Daoy (cell line): ENCODE data around the gene HIC1. TPM values are rescaled to one million over a fixed set of nuclear protein-coding genes. Genes with fewer than 3 reads are reported as not detected.

Experiments
- DNase-seq: peaks from one replicate; pipeline ENCODE4 v3.0.0-alpha.2; 2015; ENCODE audit warnings: low read depth
- total RNA-seq: library from RNA; depleted of rRNA; stranded (reverse); fragments of >200 nt; shearing (Covaris generic); gene quantifications from 2 replicates; pipeline ENCODE4 v1.2.3, GENCODE V29; 2014

Gene HIC1
- total RNA-seq, 1 experiment from 2014 or later, result 10.4 TPM

DNA sequence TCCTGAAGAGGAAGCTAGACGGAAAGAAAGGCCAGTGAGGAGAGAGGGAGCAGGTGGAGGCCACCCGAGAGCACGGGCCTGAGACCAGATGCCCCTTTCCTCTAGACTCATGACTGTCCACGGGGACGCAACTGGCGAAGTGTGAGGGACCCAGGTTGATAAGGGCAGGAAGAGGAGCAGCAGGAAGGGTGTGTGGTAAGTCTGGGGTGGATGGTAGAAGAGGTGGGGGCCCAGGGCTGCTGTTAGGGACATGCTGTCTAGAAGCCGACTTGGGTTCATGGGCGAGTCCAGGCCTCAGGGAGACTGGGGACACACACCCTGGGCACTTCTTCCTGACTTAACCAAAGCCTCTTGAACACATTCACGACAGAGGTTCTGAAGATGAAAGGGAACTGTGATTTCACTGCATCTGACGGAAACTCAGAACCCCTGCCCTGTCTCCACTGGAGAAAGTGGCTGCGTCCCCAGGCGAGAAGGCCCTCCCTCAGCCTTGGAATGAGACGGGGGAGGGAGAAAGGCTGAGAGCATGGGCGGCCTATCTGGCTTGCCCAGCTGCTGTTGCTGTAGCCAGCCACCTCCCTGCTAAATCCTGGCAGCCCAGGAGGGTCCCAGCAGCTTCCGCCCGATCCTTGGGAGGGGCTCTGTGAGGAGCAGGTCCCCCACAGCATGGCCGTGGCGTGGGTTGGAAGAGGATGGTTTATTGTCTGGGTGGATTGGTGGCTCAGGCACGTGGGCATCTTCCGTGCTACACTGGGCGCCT is 6.0 kb downstream of the HIC1 start:
- no peak for DNase-seq

DNA sequence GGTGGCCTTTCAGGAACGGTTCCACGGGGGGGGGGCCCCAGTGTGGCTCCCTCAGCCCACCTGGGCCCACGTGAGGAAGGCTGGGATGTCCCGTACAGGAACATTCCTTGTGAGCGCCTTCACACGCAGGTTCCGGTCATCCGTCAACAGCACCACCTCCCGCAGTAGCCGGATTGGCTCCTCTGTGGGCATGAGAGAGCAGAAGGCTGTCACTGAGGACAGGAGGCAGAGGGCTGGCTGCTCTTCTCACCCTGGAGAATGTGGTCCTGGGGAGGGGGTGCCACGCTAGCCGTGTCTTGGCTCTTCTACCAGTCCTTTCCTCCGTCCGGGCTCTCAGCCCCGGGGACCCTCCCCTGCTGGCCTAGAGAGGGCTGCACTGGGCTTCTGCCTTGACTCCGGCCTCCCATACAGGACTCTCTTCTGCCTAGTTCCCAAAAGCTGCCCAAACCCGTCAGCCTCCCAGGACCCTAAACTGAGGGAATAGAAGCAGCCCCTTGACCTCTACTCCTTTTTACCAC is 6.6 kb downstream of the HIC1 start:
- no peak for DNase-seq

DNA sequence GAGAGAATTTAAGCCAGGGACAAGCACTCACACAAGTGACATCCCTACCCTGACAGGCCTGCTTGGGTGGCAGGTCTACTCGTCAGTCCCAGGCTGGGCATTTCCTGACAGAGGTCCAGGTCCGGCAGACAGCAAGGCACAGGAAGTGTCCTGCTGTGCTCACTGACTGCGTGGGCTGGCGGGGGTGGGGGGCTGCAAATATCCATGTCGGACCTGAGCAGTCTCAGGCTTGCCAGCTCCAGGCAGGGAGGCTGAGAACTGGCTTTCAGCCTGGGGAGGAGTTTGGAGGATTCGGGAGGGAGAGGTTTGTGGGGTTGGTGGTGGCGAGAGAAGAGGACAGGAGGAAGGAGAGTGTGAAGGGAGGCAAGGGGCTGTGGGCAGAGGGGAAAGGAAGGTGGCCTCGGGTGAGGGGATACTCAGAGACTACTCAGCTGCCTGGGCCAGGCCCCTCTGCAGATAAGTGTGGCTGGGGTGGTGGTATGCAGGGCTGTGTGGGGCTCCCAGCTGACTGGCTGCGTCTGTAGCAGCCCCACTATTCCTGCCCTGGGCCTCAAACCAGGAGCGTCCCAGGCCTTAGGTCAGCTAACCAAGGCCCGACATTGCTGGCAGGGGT is 7.8 kb downstream of the HIC1 start:
- peak; percentile 61 for DNase-seq

DNA sequence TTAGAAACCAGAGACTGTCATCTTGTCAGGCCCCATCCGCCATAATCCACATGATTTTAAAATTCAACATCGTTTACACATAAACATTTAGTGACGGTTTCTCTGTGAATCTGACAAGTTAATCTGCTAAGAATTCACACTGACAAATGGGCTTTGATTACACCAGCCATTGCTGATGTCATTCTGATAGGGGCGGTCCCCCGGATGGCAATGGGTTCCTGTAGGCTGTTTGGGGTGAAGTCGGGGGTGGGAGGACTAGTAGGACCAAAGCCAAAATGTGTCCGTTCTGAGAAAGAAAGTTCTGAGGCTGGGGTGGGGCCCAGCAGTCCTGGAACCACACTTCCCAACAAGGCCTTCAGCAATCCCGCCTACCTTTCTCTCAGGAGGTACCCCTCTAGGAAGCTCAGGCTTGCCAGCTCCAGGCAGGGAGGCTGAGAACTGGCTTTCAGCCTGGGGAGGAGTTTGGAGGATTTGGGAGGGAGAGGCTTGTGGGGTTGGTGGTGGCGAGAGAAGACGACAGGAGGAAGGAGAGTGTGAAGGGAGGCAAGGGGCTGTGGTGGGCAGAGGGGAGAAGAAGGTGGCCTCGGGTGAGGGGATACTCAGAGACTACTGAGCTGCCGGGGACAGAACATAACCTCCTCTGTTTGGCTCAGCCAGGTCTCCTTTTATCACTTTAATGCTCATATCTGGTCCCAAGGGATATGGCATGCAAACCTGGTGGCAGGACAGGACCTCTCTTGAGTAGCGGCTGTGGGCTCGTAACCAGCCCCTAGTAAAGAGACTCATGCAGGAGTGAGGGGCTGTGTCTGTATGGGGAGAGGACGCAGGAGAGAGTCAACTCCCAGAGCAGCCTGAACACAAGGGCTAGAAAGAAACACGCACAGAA is 8.6 kb downstream of the HIC1 start:
- DNase-seq, result peak; percentile 19

DNA sequence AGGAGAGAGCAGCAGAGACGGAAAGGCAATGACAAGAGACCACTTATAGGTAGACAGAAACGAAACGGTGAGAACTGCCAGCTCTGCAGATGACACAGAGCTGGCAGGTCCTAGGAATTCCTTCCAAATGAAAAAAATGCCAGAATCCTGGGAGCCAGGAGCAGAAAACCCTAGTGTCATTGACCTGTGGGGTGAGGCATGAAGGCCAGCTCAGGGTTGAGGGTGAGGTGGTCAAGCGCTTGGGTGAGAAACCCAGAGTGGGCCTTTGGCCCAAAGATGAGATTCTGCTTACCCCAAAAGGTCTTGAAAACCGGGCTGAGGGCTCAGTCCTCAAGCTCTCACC is 9.2 kb downstream of the HIC1 start:
- no peak for DNase-seq

DNA sequence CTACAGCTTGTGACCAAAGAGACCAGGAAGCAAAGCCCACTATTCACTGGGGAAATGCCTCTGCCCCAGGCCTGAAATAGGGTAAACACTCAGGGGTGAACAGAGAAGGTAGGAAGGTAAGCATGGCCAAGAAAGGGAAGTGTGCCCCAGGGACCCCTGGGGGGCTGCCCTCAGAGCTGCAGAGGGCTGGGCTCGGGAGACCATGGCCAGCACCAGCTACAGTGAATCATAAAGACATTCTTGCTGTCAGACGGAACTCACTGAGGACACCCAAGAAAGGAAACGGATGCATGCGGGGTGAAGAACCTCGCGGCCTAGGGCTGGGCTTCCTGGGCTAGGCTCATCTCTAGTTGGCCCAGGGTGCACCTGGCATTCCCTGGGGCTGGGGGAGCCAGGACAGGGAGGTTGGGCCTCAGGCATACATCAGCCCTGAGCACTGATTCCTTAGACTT is 9.6 kb downstream of the HIC1 start:
- DNase-seq, result peak; percentile 12

DNA sequence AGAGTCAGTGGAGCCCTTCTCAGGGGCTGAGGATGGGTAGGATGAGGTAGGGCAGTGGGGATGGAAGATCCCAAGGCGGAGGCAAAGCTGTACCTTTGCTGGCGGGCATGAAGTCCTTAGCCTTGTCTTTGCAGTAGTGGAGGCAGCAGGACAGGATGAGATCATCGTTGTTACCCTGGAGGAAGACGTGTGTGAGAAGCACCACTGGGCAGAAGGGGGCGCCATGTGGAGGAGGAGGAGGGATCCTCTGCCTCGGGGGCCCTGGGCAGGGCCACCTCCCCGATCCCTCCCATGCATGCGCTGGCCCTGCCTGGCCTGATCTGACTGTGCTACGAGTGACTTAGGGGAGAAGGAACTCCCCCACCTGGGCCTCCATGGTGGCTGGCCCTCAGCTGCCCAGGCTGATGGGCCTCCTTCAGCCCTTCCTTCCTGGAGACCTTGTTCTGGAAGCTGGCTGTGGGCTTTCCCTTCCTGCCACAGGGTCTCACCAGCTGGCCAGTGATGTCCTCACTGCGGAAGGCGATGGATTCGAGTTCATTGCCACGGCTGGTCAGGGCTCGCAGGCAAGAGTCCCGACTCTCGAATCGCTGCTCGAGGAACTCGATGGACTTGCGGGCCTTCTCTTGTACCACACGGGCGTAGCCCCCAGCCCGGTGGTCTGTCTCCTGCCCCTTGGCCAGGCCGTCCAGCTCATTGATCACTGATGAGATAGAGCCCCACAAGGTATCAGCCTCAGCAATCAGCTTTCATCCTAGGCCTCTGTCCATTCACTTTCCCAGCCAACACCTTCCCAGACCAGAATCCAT is 10.3 kb downstream of the HIC1 start:
- peak; percentile 83 for DNase-seq

DNA sequence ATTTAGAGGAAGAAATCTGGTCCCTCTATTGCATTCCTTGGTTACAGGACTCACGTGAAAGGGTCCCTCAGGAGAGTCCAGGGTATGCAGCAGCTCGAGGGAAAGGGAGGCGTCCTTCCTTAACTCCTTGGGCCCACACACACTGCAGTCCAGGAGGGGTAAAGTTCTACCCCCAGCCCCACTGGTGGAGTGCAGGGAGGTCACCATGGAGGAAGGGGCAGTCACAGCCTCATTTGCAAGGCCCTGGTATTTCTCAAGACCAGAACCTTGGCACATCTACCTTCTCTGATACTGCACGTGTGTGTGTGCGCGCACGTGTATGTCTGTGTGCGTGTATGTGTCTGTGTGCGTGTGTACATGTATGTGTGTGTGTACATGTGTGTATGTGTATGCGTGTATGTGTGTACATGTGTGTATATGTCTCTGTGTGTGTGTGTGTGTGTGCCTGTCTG is 11.1 kb downstream of the HIC1 start:
- DNase-seq, result no peak

DNA sequence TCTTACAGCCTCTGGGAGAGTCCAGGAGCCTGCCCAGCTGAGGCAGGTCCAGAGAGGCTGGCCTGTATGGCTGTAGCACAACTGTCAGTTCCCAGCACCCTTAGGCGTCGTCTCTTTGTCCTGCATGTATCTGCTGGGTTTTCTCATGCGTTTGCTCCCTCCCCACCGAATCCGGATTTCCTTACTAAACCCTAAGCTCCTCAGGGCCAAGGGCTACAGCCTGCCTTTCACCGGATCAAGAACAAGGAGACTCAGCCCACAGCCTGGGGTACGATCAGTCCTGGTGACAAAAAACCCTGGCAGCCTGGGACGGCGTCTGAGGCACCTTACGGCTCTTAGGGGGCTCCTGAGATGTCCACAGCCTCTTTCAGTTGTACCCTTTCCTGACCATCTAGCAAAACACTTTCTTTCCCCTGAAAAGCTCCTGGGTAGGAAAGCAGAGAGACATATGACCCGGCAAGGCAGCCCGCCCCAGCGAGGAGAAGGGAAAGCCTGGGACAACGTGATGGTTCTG is 12.2 kb downstream of the HIC1 start:
- DNase-seq, result no peak

DNA sequence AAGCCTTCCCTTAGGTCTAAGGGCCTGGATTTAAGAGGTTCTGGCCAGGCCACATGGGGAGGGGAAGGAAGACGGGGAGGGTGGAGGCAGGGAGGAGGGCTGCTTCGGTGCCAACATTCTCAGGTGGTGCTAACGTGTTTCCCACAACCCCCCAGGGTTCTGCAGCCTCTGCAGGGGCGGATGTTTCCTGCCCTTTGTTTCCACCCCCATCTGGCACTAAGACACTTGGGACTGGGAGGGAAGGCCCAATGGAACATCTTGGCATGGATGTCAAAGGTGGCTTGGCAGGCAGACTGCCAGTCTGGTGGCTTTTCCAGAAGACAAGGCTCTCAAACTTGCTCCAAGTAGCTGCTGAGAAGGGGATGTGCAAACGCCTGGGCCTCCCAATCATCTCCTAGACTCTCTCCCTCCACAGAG is 12.7 kb downstream of the HIC1 start:
- DNase-seq, result peak; percentile 92

DNA sequence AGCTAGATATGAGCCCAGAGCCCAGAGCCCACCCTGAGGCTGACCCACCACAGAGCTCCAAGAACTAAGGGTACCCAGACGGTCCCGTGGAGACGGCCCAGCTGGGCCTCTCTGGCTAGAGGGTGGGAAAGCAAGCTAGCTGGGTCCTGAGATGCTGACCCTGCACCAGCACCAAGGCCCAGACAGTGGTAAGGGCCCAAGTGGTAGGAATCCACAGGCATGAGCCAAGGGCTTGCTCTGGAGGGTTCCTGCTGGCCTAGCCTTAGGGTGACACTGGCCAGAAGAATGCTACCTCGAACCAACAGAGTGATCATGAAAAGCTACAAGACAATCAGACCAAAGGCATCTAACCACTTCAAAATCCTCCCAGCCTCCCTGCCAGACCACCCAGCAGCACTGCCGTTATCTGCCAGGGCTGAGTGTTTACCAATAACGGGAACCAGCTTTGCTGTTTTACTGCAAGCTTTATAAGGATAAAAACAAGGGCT is 13.2 kb downstream of the HIC1 start:
- peak; percentile 81 for DNase-seq

DNA sequence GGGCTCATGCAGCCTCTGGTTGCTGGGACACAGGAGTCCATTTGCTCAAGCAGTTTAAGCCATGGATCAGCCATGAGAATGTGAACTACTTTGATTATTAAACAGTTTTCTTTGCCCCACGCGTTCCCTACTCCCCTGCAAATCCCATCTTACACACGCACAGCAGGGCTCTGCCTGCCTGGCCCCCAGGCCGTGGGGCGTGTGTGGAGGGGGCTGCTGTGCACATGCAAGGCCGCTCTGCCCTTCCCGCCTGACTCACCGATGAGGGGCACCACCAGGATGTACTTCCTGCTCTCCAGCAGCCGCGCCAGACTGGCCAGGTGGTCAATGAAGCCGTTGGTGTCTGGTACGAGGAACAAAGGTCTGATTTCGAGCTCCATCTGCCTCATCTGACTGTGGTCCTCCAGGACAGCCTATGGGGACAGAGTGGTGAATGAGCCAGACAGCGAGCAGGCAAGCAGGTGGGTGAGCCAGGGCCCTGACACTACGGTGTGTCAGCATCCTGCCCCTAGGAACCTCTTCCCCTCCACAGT is 13.7 kb downstream of the HIC1 start:
- DNase-seq, result peak; percentile 96

DNA sequence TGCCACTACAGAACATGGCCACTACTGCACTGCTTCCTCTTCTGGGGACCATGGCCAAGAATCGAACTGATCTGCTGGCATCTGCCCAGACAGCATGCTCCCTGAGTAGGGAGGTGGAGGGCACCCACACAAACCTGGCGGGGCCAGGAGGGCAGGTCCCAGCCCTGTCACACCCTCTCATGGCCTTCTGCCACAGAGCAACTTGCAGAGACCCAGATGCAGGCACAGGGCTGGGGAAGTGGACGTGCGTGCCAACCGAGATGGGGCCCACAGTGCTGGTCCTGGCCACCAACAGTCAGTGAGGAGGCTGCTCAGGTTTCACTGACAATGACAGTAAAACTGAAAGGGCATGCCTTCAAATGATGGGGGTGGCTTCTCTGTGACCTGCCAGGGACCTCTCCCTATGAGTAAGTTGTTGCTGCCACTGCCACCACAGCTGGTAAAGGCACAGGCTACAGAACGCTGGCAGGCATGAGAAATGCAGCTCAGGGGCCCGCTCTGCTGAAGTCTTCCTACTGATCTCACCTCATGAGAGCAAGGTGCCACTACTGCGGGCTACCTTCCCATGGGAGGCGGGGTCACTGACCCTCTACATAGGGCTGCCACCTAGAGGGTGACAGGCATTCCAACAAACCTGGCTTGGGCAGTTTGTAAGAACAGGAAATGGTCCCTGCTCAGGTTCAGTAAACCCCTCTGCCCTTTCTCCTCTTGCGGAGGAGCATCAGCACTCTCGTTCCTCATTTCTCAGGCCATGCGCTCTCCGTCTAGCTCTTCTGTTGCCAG is 15.5 kb downstream of the HIC1 start:
- no peak for DNase-seq

DNA sequence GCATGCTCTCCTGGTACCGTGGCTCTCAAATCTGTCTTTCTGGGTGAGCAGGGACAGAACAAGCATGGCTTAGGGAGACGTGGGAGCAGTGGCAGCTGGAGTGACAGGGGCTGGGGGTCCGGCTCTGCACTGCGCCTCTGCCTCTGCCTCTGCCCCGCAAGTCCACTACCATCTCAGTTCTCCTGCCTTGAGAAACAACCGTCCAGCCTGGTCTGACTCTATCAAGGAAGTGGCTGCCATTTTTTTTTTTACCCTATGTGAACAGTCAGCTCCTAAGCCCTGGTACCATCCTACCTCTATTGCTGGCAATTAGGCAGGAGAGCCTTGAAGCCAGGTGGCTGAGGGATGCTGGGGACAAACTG is 16.1 kb downstream of the HIC1 start:
- DNase-seq, result no peak

DNA sequence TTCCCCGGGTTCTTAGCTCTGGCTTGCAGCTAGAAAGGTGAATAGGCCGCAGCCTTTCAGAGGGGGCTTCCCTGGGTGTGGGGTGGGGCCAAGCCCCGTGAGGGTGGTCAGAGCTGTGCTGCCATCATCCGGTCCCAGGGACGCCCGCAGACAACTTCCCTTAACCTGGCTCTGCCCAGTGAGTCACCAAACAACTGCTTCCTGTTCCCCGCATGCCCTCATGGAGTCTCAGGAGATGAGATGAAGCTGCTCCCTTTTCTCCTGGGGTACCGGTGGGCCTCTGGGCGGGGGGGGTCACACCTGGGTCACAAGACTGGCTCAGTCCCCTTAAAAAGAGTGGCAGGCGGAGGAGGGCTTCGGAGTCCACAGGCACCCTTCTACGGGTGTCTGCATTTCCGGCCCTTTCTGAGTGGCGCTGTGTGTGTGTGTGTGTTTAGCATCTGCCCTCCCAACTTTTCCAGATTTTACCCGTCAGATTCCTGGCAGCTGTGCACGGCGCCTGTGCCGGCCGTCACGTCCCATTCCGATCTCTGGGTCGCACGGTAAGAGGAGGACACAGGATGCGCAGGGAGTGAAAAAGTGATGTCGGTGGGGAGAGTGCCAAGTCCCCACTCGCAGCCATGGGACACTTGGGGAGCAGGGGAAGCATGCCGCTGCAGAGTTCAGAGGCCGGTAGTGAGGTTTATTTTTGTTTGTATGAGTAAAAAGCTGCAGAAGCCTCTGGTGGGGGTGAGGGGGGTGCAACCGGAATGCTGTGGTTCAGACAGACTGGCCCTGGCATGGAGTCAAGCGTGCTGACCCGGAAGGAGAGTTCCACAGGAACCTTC is 16.8 kb downstream of the HIC1 start:
- peak; percentile 73 for DNase-seq

DNA sequence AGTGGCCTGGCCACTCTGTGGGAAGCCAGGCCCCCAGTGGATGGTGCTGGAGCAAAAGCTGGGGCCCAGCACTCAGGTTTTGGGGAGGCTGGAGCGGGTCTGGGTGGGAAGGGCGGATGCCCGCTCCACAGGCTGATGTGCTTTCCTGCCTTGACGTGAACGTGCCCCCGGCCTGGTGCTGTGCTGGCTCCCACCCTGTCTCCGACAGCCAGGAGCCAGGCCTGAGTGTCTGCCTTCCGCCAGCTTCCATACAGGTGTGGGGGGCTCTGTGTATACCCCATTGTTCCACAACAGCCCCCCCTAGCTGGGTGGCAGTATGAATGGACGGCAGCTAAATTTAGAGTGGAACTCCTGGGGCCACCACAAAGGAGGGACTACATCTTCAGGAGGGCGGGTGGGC is 20.0 kb downstream of the HIC1 start:
- DNase-seq, result no peak

DNA sequence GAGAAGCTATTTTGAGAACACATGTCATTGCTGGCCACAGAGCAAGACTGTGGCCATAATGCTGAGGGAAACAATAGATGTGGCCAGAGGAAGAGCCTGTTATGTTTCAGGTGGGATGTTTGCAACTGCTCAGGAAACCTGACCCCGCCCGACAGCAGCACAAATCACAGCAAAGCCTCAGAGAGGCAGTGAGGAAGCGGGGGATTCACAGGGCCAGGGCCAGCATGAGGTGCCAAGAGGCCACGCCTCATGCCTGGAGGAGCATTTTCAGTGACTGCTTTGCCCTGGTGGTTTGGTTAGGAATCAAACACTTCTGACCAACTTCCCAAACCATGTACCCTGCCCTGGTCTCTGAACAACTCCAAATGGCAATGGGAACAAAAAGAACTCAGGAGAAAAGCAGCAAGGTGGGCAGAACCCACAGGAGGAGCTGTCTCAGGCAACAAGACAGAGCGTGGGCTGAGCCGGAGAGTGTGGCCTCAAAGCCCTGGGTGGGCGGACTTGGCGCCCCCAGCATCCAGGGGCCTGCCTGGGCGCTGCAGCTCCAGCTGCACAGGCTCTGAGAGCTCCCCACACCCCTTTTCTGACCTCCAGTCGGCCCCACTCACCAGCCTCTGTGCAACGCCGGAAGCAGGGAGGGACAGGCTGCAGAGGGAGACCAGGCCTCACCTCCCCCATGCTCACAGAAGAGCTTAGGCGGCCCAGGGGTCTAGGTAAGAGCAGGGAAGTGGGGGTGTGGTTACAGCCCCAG is 20.6 kb downstream of the HIC1 start:
- DNase-seq, result peak; percentile 80
